B cell (primary cell): Measurements from ENCODE around the gene NDST1.

Source experiments
- EZH2 ChIP-seq: IDR thresholded peaks from 2 replicates; pipeline ENCODE4 v1.6.1; 2012; ENCODE audit warnings: borderline replicate concordance, low read depth, mild to moderate bottlenecking, moderate library complexity, low read length; ENCODE audit not compliant: insufficient read depth, poor library complexity, severe bottlenecking
- TF ChIP-seq, protein P1 (sequence below): fragments of 200-600 bp; IDR thresholded peaks from one replicate; pipeline ENCODE4 v1.8.0; 2022; ENCODE audit warnings: antibody characterized with exemption, mild to moderate bottlenecking

DNA sequence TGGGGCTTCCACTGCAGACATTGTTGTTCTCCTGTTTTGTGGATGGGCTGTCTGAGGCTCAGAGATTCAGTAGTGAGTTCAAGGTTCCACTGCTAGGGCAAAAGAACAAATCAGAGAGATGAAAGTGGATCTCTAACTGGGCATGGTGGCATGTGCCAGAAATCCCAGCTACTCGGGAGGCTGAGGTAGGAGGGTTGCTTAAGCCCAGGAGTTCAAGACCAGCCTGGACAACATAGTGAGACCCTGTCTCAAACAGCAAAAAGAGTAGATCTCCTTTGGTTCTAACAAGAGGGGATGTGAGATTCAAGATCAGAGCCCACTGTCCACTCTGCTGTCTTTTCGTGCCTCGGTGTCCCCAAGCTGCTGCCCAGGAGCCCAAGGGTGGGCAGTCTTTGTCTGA, 11.8 kb upstream of the NDST1 start:
- TF ChIP-seq, protein P1, sequence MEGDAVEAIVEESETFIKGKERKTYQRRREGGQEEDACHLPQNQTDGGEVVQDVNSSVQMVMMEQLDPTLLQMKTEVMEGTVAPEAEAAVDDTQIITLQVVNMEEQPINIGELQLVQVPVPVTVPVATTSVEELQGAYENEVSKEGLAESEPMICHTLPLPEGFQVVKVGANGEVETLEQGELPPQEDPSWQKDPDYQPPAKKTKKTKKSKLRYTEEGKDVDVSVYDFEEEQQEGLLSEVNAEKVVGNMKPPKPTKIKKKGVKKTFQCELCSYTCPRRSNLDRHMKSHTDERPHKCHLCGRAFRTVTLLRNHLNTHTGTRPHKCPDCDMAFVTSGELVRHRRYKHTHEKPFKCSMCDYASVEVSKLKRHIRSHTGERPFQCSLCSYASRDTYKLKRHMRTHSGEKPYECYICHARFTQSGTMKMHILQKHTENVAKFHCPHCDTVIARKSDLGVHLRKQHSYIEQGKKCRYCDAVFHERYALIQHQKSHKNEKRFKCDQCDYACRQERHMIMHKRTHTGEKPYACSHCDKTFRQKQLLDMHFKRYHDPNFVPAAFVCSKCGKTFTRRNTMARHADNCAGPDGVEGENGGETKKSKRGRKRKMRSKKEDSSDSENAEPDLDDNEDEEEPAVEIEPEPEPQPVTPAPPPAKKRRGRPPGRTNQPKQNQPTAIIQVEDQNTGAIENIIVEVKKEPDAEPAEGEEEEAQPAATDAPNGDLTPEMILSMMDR: no peak
- no peak for TF ChIP-seq EZH2
